Testis (tissue), 3 donors: ENCODE measurements around the gene LUC7L3. TPM values are rescaled to one million over a fixed set of nuclear protein-coding genes. Genes with fewer than 3 reads are reported as not detected.

Source experiments
- DNase-seq: peaks from one replicate; pipeline ENCODE4 v3.0.0-alpha.2; 2019
- H3K27ac ChIP-seq, 2 donors: fragments of 200-600 bp; sonication (generic); one replicate each; pipeline ENCODE4 v1.5.1; 2019
- H3K27me3 ChIP-seq: fragments of 200-600 bp; sonication (generic); one replicate; pipeline ENCODE4 v1.5.1; 2019
- H3K36me3 ChIP-seq: fragments of 200-600 bp; sonication (generic); one replicate; pipeline ENCODE4 v1.5.1; 2017; ENCODE audit warnings: low read depth; ENCODE audit errors: missing control alignments
- H3K4me1 ChIP-seq: fragments of 200-600 bp; sonication (generic); one replicate; pipeline ENCODE4 v1.5.1; 2019
- H3K4me3 ChIP-seq, 2 donors: fragments of 200-600 bp; sonication (generic); one replicate each; pipeline ENCODE4 v1.5.1; 2017 to 2019
- H3K9me3 ChIP-seq: fragments of 200-600 bp; sonication (generic); one replicate; pipeline ENCODE4 v1.5.1; 2017
- CTCF ChIP-seq, 3 experiments: fragments of 450-650 bp in 2 of 3; fragments of 200-600 bp in 1 of 3; sonication (generic) in 1 of 3; IDR thresholded peaks; one replicate each; pipeline ENCODE4 v1.5.1; 2016 to 2019; ENCODE audit warnings: antibody characterized with exemption in 3 of 3, mild to moderate bottlenecking in 2 of 3, moderate library complexity in 1 of 3
- POLR2A ChIP-seq: fragments of 450-650 bp; IDR thresholded peaks from one replicate; pipeline ENCODE4 v1.6.1; 2017; ENCODE audit warnings: antibody characterized with exemption, mild to moderate bottlenecking, moderate library complexity
- WGBS, 2 donors: methylation state at CpG; one replicate each; pipeline ENCODE4 v1.1.5; 2018; 5-methylcytosine and 5-hydroxymethylcytosine counted together
- intact Hi-C: fragments of 100-400 bp; cut with DNase I; formaldehyde crosslinking; loops from one replicate; pipeline ENCODE4 v1.15.1; 2023; ENCODE audit warnings: low total_unique reads
- polyA plus RNA-seq: library from polyadenylated mRNA; stranded (reverse); fragments of 350-450 nt; fragmentation: Illumina TruSeq; extraction: RNeasy Lipid Tissue Mini Kit (QIAGEN cat#74804); gene quantifications from one replicate; pipeline ENCODE4 v1.2.3, GENCODE V29; 2014; ENCODE audit warnings: low read depth, low replicate concordance; ENCODE audit not compliant: insufficient read depth
- total RNA-seq, 2 donors: library from RNA; depleted of rRNA; stranded (reverse); fragments of >200 nt; gene quantifications; one replicate each; pipeline ENCODE4 v1.2.3, GENCODE V29; 2016

Gene LUC7L3
- total and polyA plus RNA-seq, 3 donors from 2014 or later: 37.4 to 160 (median 115) TPM

GRCh38 chr17:50797135-50797810 lies 77.9 kb downstream of the LUC7L3 start:
- Histone ChIP-seq H3K27ac (no peak overlapping the region), H3K4me1 (peaks cover 9% of the 10 kb centered on the region), H3K9me3 (no peaks in the 10 kb centered on the region), H3K4me3 (no peak overlapping the region), H3K27me3 (no peaks in the 10 kb centered on the region), H3K36me3 (no peaks in the 10 kb centered on the region)
- DNase-seq: no peak
- WGBS, 2 donors: 42 to 58% methylated on average over 6 to 11 of the region's 11 CpGs
- intact Hi-C loops: no loop called here
- TF ChIP-seq CTCF (IDR thresholded peaks at IDR 0.05): no peak
- TF ChIP-seq POLR2A: no peak

GRCh38 chr17:50798424-50799288 lies 79.3 kb downstream of the LUC7L3 start:
- Histone ChIP-seq H3K4me3 (no peak overlapping the region), H3K4me1 (peaks cover 9% of the 10 kb centered on the region), H3K36me3 (no peaks in the 10 kb centered on the region), H3K27me3 (no peaks in the 10 kb centered on the region), H3K9me3 (no peaks in the 10 kb centered on the region), H3K27ac (no peak overlapping the region)
- no peak for TF ChIP-seq POLR2A
- intact Hi-C loops: no loop called here
- 86 to 91% methylated on average over 14 to 19 of the region's 19 CpGs for WGBS, 2 donors
- DNase-seq: no peak

- no peak overlapping the region for H3K4me3 ChIP-seq
- TF ChIP-seq POLR2A: no peak
- TF ChIP-seq CTCF (IDR thresholded peaks at IDR 0.05): no peak
- DNase-seq: no peak
- intact Hi-C loops: no loop called here
- no peak overlapping the region for H3K27ac ChIP-seq
- H3K4me1 ChIP-seq: peaks cover 9% of the 10 kb centered on the region
- no peaks in the 10 kb centered on the region for H3K36me3 ChIP-seq
- no peaks in the 10 kb centered on the region for H3K9me3 ChIP-seq
- 89% methylated on average over 9 of the region's 9 CpGs for WGBS, 2 donors
- no peaks in the 10 kb centered on the region for H3K27me3 ChIP-seq
These were observed 80.2 kb downstream of the LUC7L3 start for GRCh38 chr17:50799582-50799981.

- no peaks in the 10 kb centered on the region for H3K9me3 ChIP-seq
- 86 to 98% methylated on average over 11 to 12 of the region's 12 CpGs for WGBS, 2 donors
- no peaks in the 10 kb centered on the region for H3K27me3 ChIP-seq
- DNase-seq: no peak
- H3K27ac ChIP-seq: no peak overlapping the region
- intact Hi-C loops: no loop called here
- no peak overlapping the region for H3K4me3 ChIP-seq
- peaks cover 9% of the 10 kb centered on the region for H3K4me1 ChIP-seq
- TF ChIP-seq POLR2A: no peak
- no peak for TF ChIP-seq CTCF (IDR thresholded peaks at IDR 0.05)
- no peaks in the 10 kb centered on the region for H3K36me3 ChIP-seq
These were observed 80.8 kb downstream of the LUC7L3 start for GRCh38 chr17:50800196-50800700.
